GM12873 (cell line): ENCODE data around the gene TM2D3.
A peak's percentile ranks its signal among the peaks of the same experiment; 100 is the strongest.

ENCODE experiments used
- TF ChIP-seq, protein P1 (sequence below): IDR thresholded peaks from 2 replicates; pipeline ENCODE4 v1.5.1; 2012; ENCODE audit warnings: low read depth, mild to moderate bottlenecking, moderate library complexity, low read length, control low read depth; ENCODE audit not compliant: insufficient read depth; ENCODE audit errors: missing control alignments

Gene TM2D3

GRCh38 chr15:101647251-101647650, 4.9 kb downstream of the TM2D3 start:
- TF ChIP-seq, protein P1, sequence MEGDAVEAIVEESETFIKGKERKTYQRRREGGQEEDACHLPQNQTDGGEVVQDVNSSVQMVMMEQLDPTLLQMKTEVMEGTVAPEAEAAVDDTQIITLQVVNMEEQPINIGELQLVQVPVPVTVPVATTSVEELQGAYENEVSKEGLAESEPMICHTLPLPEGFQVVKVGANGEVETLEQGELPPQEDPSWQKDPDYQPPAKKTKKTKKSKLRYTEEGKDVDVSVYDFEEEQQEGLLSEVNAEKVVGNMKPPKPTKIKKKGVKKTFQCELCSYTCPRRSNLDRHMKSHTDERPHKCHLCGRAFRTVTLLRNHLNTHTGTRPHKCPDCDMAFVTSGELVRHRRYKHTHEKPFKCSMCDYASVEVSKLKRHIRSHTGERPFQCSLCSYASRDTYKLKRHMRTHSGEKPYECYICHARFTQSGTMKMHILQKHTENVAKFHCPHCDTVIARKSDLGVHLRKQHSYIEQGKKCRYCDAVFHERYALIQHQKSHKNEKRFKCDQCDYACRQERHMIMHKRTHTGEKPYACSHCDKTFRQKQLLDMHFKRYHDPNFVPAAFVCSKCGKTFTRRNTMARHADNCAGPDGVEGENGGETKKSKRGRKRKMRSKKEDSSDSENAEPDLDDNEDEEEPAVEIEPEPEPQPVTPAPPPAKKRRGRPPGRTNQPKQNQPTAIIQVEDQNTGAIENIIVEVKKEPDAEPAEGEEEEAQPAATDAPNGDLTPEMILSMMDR: no peak

DNA sequence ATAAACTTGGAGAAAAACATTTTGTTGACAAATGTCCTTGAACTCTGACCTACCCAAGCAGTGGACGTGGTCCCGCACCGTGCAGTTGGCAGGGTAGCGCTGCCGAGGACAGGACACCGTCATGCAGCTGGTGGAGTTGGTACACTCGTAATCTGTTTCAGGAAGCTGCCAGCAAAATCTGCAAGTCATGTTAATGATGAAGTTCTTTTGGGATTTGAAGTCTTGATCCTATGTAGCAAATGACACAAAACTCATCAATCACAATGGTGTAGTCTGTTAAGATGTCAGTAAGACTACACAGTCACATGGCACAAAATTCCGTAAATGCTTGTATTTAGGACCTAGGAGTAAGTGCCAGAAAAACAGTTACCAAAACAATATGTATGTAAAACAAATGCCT, 5.5 kb downstream of the TM2D3 start:
- TF ChIP-seq, protein P1: no peak

DNA sequence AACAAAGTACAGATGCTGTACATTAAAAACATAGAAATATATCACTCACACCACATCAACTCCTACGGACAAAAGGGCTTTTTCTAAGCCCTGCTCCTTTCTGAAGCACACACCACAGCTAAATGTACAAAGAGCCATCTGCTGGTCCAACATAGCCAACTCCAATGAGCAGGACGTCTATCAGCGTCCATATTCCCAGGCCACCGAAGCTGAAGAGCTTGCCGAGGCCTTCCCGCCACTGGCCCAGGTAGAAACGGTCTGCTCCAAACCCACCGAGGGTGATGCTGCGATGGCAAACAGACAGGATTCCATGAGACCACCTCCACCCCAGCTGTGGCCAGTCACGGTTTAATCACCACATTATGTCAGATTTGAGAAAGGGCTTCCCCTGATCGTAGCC, 9.8 kb downstream of the TM2D3 start:
- TF ChIP-seq, protein P1: no peak

DNA sequence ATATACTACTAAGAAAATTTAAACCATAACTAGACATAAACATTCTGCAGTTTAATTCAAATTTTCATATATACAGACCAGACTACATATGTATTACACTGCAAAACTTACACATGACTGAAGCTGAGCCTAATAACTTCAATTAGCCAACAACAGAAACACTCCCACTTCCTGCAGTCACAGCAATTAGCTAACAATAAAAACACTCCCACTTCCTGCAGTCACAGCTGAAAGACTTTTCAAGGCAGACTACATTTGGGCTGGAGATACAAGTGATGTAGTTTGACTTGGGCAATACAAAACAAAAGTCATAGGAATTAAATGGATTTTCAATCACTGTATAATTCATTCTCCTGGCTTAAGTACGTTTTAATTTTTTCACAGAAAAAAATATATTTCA, 10.3 kb downstream of the TM2D3 start:
- TF ChIP-seq, protein P1: no peak

DNA sequence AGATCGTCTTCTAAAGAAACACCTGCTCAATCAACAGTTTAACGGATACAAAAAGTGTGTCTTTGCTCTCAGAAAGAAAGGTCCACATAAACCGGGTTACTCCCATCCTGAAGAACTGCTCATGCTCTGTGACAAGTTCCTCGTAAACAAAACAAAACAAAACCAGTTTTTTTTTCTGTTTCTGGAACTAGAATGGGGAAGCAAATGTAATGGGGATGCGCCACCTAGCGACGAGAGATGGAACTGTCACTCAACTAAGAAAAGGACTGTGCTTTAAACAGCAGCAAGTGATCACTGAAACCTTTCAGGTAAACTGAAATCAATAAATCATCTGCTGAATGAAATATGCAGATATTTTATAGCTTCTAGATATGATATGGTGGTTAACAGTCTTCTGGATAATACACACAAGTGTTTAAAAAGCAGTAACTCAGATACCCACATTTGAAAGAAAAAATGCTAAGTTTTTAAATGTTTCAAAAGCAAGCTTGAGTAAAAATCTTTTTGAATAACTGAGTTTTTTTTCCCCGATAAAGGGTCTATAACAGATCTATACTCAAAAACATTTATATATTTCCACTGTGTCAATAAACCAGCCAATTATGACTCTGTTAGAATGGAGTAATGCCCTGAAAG, 10.9 kb downstream of the TM2D3 start:
- TF ChIP-seq, protein P1: peak; percentile 88

- TF ChIP-seq, protein P1: no peak
These were observed 12.5 kb downstream of the TM2D3 start for GRCh38 chr15:101639667-101640066.

DNA sequence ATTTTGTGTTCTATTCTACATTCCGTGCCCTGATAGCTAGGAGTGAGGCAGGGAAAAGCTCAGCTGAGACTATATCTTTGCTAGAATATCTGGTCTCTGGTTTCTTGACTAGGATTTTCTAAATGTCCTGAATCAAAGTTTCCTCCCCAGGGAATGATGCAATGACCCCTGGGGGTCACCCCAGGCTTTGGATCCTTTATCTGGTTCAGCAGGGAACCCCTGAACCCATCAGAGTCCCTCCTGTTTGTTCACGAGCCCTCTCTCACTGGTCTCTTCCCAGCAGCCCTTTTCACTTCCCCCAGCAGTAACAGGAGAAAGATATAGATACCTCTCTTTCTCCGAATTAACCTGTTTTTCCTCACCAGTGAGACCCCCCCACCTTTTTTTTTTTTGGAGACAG, 14.3 kb downstream of the TM2D3 start:
- TF ChIP-seq, protein P1: no peak
